Mesenchymal stem cell (in vitro differentiated cells and primary cell): ENCODE results near the gene CUBN.

Experiments used
- DNase-seq: peaks from one replicate; pipeline ENCODE4 v3.0.0-alpha.2; 2013
- H2AFZ ChIP-seq: one replicate; pipeline ENCODE4 v1.6.1; 2013; ENCODE audit warnings: low read depth, mild to moderate bottlenecking, control low read depth, inconsistent platforms, low read length, moderate library complexity
- H2AK5ac ChIP-seq: 2 replicates; pipeline ENCODE4 v1.6.1; 2013; ENCODE audit warnings: low read length, moderate library complexity, mild to moderate bottlenecking, inconsistent platforms; ENCODE audit not compliant: severe bottlenecking
- H2BK120ac ChIP-seq: one replicate; pipeline ENCODE4 v1.6.1; 2013; ENCODE audit warnings: low read depth, mild to moderate bottlenecking, inconsistent platforms, low read length, moderate library complexity
- H2BK12ac ChIP-seq, 2 experiments: one replicate each; pipeline ENCODE4 v1.6.1; 2013; ENCODE audit warnings: inconsistent platforms in 2 of 2, low read length in 2 of 2, mild to moderate bottlenecking in 2 of 2, moderate library complexity in 2 of 2, control low read depth in 1 of 2
- H2BK15ac ChIP-seq: one replicate; pipeline ENCODE4 v1.6.1; 2013; ENCODE audit warnings: mild to moderate bottlenecking, low read depth, inconsistent platforms; ENCODE audit not compliant: poor library complexity, severe bottlenecking
- H2BK5ac ChIP-seq: 2 replicates; pipeline ENCODE4 v1.6.1; 2013; ENCODE audit warnings: low read depth, mild to moderate bottlenecking, low read length, control low read depth, inconsistent platforms; ENCODE audit not compliant: poor library complexity, severe bottlenecking
- H3K14ac ChIP-seq, 2 experiments: one replicate each; pipeline ENCODE4 v1.6.1; 2013; ENCODE audit warnings: inconsistent platforms in 2 of 2, low read length in 2 of 2, control low read depth in 1 of 2, mild to moderate bottlenecking in 1 of 2, moderate library complexity in 1 of 2
- H3K18ac ChIP-seq, 2 experiments: one replicate each; pipeline ENCODE4 v1.6.1; 2013; ENCODE audit warnings: inconsistent platforms in 2 of 2, low read length in 2 of 2, control low read depth in 1 of 2, low read depth in 1 of 2, mild to moderate bottlenecking in 1 of 2
- H3K23ac ChIP-seq, 2 experiments: one replicate each; pipeline ENCODE4 v1.6.1; 2013; ENCODE audit warnings: inconsistent platforms in 2 of 2, low read length in 2 of 2, mild to moderate bottlenecking in 2 of 2, moderate library complexity in 2 of 2, control low read depth in 1 of 2
- H3K27ac ChIP-seq: 2 replicates; pipeline ENCODE4 v1.5.1; 2013; ENCODE audit warnings: mild to moderate bottlenecking, moderate library complexity, low read length, control low read depth, inconsistent platforms; ENCODE audit not compliant: poor library complexity, severe bottlenecking
- H3K27me3 ChIP-seq, 2 experiments: 2 replicates each; pipeline versions ENCODE4 v1.6.1 to v1.7.0; 2013; ENCODE audit warnings: low read length in 2 of 2, mild to moderate bottlenecking in 2 of 2, moderate library complexity in 2 of 2, control low read depth in 1 of 2, inconsistent platforms in 1 of 2; ENCODE audit not compliant: control insufficient read depth in 1 of 2, insufficient read depth in 1 of 2
- H3K36me3 ChIP-seq, 2 experiments: 2 replicates each; pipeline versions ENCODE4 v1.6.1 to v1.7.0; 2013; ENCODE audit warnings: low read length in 2 of 2, control low read depth in 1 of 2, inconsistent platforms in 1 of 2, low read depth in 1 of 2, mild to moderate bottlenecking in 1 of 2; ENCODE audit not compliant: insufficient read depth in 2 of 2, control insufficient read depth in 1 of 2
- H3K4ac ChIP-seq, 2 experiments: one replicate each; pipeline ENCODE4 v1.6.1; 2013; ENCODE audit warnings: inconsistent platforms in 2 of 2, low read length in 2 of 2, mild to moderate bottlenecking in 2 of 2, moderate library complexity in 2 of 2, control low read depth in 1 of 2, low read depth in 1 of 2
- H3K4me1 ChIP-seq: 2 replicates; pipeline ENCODE4 v1.6.1; 2013; ENCODE audit warnings: low read depth, low read length, control low read depth; ENCODE audit not compliant: control insufficient read depth, insufficient read depth
- H3K4me2 ChIP-seq: 2 replicates; pipeline ENCODE4 v1.6.1; 2013; ENCODE audit warnings: low read length, mild to moderate bottlenecking, inconsistent platforms; ENCODE audit not compliant: poor library complexity, severe bottlenecking
- H3K4me3 ChIP-seq, 2 experiments: 2 replicates each; pipeline versions ENCODE4 v1.5.1 to v1.7.0; 2013; ENCODE audit warnings: low read length in 2 of 2, mild to moderate bottlenecking in 2 of 2, control low read depth in 1 of 2, low read depth in 1 of 2; ENCODE audit not compliant: insufficient read depth in 1 of 2
- H3K79me1 ChIP-seq: replicated peaks from 2 replicates; pipeline ENCODE4 v1.6.1; 2013; ENCODE audit warnings: mild to moderate bottlenecking, control low read depth, low read length, inconsistent platforms; ENCODE audit not compliant: poor library complexity, severe bottlenecking
- H3K9ac ChIP-seq: 2 replicates; pipeline ENCODE4 v1.7.0; 2013; ENCODE audit warnings: mild to moderate bottlenecking, low read length, moderate library complexity
- H3K9me3 ChIP-seq: 2 replicates; pipeline ENCODE4 v1.7.0; 2013; ENCODE audit warnings: mild to moderate bottlenecking, low read length; ENCODE audit not compliant: control insufficient read depth
- H4K8ac ChIP-seq: one replicate; pipeline ENCODE4 v1.6.1; 2013; ENCODE audit warnings: inconsistent platforms, mild to moderate bottlenecking, low read length, moderate library complexity
- H4K91ac ChIP-seq: one replicate; pipeline ENCODE4 v1.6.1; 2013; ENCODE audit warnings: mild to moderate bottlenecking, low read length, inconsistent platforms
- WGBS: methylation state at CpG from one replicate; pipeline ENCODE4 v1.1.7; 2013; ENCODE audit warnings: mixed read lengths; 5-methylcytosine and 5-hydroxymethylcytosine counted together

The CUBN gene

GRCh38 chr10:16822027-16822426 is 307.6 kb downstream of the CUBN start:
- H3K4ac ChIP-seq, result no peak overlapping the region
- H3K18ac ChIP-seq, result no peak overlapping the region
- WGBS, result 93% methylated on average over 2 of the region's 2 CpGs
- H2BK120ac ChIP-seq, result no peak overlapping the region
- H3K9ac ChIP-seq, result no peak overlapping the region
- H3K23ac ChIP-seq, result no peak overlapping the region
- H4K91ac ChIP-seq, result no peak overlapping the region
- H3K4me1 ChIP-seq, result no peaks in the 10 kb centered on the region
- H3K27ac ChIP-seq, result no peak overlapping the region
- H3K27me3 ChIP-seq, result no peaks in the 10 kb centered on the region
- no peak overlapping the region for H2BK12ac ChIP-seq
- H3K4me2 ChIP-seq, result no peak overlapping the region
- no peak overlapping the region for H2AK5ac ChIP-seq
- no peak overlapping the region for H2AFZ ChIP-seq
- peaks cover 0 to 26% of the 10 kb centered on the region in 2 experiments for H3K36me3 ChIP-seq
- H3K79me1 ChIP-seq, result no peaks in the 10 kb centered on the region
- no peak overlapping the region for H4K8ac ChIP-seq
- no peak for DNase-seq
- H2BK15ac ChIP-seq, result no peak overlapping the region
- H3K9me3 ChIP-seq, result peaks cover 21% of the 10 kb centered on the region
- H2BK5ac ChIP-seq, result no peak overlapping the region
- no peak overlapping the region for H3K14ac ChIP-seq
- no peak overlapping the region for H3K4me3 ChIP-seq

GRCh38 chr10:16820421-16820820 is 309.2 kb downstream of the CUBN start:
- H3K27ac ChIP-seq, result no peak overlapping the region

GRCh38 chr10:16820018-16820417 is 309.6 kb downstream of the CUBN start:
- Histone ChIP-seq H3K27ac (no peak overlapping the region), H3K79me1 (peaks cover 6% of the 10 kb centered on the region)

More at GRCh38 chr10:16820421-16820820, 309.2 kb downstream of the CUBN start:
- Histone ChIP-seq H2AFZ (no peak overlapping the region), H3K27me3 (no peaks in the 10 kb centered on the region), H4K91ac (no peak overlapping the region), H2AK5ac (no peak overlapping the region), H2BK5ac (no peak overlapping the region), H3K4ac (no peak overlapping the region), H4K8ac (no peak overlapping the region), H2BK120ac (no peak overlapping the region), H3K79me1 (peaks cover 3% of the 10 kb centered on the region), H3K36me3 (peaks cover 0 to 31% of the 10 kb centered on the region in 2 experiments), H3K18ac (no peak overlapping the region), H2BK15ac (no peak overlapping the region), H3K9ac (no peak overlapping the region), H3K4me2 (no peak overlapping the region), H3K9me3 (peaks cover 21% of the 10 kb centered on the region), H3K23ac (no peak overlapping the region), H2BK12ac (no peak overlapping the region), H3K4me1 (peaks cover 5% of the 10 kb centered on the region), H3K14ac (no peak overlapping the region), H3K4me3 (no peak overlapping the region)
- no peak for DNase-seq
- WGBS, result 91% methylated on average over 5 of the region's 5 CpGs

GRCh38 chr10:16819436-16819835 is 310.2 kb downstream of the CUBN start:
- Histone ChIP-seq H2BK15ac (no peak overlapping the region), H3K18ac (no peak overlapping the region), H2AK5ac (no peak overlapping the region), H3K79me1 (peaks cover 9% of the 10 kb centered on the region), H2BK120ac (no peak overlapping the region), H2AFZ (no peak overlapping the region), H2BK5ac (no peak overlapping the region), H3K36me3 (peaks cover 0 to 38% of the 10 kb centered on the region in 2 experiments), H4K8ac (peak overlapping the region; percentile 36), H3K27me3 (no peaks in the 10 kb centered on the region), H4K91ac (no peak overlapping the region), H3K27ac (no peak overlapping the region), H3K4me2 (no peak overlapping the region), H3K14ac (no peak overlapping the region), H3K23ac (no peak overlapping the region), H3K9ac (no peak overlapping the region), H3K4me1 (peaks cover 8% of the 10 kb centered on the region), H3K4ac (no peak overlapping the region), H2BK12ac (no peak overlapping the region), H3K4me3 (no peak overlapping the region), H3K9me3 (peaks cover 21% of the 10 kb centered on the region)
- WGBS, result 90% methylated on average over 3 of the region's 3 CpGs
- DNase-seq, result no peak

More at GRCh38 chr10:16820018-16820417, 309.6 kb downstream of the CUBN start:
- Histone ChIP-seq H2BK12ac (no peak overlapping the region), H3K27me3 (no peaks in the 10 kb centered on the region), H2AFZ (no peak overlapping the region), H3K4me3 (no peak overlapping the region), H3K4ac (no peak overlapping the region), H2AK5ac (no peak overlapping the region), H3K4me1 (peaks cover 5% of the 10 kb centered on the region), H3K4me2 (no peak overlapping the region), H3K9me3 (peaks cover 21% of the 10 kb centered on the region), H3K23ac (no peak overlapping the region), H3K18ac (no peak overlapping the region), H2BK120ac (no peak overlapping the region), H4K91ac (no peak overlapping the region), H2BK15ac (no peak overlapping the region), H4K8ac (no peak overlapping the region), H2BK5ac (no peak overlapping the region), H3K36me3 (peaks cover 0 to 35% of the 10 kb centered on the region in 2 experiments), H3K9ac (no peak overlapping the region), H3K14ac (no peak overlapping the region)
- DNase-seq, result no peak
- WGBS, result 88% methylated on average over 1 of the region's 1 CpG
